Heart left ventricle (tissue), 13 donors: Measurements from ENCODE around the gene USP40.

Source experiments
- POLR2A ChIP-seq, 2 donors: fragments of 450-650 bp; IDR thresholded peaks; one replicate each; pipeline ENCODE4 v1.6.1; 2017; ENCODE audit warnings: antibody characterized with exemption in 2 of 2, mild to moderate bottlenecking in 2 of 2, moderate library complexity in 2 of 2
- TF ChIP-seq, protein P1 (sequence below), 12 donors: fragments of 200-600 bp; sonication (generic) in 4 of 12; IDR thresholded peaks; one replicate each; pipeline versions ENCODE4 v1.5.0 to v1.8.0; 2018 to 2022; ENCODE audit warnings: antibody characterized with exemption in 12 of 12, mild to moderate bottlenecking in 5 of 12
- donor health status: ischemic (EF 13 %, LVEDD 7.1; RV severe dilation, severe dysfunction).
- donor health status: DM: no; HTN: yes; CAD: no.
- donor health status: DM: no; HTN: no; CAD: no.
- donor health status: ischemic (EF 25% LVEDD 6.9; RV normal size, moderate dysfunction).
- donor health status: ischemic (EF 25% LVEDD 5.7; RV mildly dilated, moderate dysfunction).
- donor health status: ischemic (EF 35%, LVEDD 5.7; RV mildly dilated, moderate dysfunction).
- donor health status: nonischemic (EF 11% LVEDD 7.7; RV severe dilation, severe dysfunction).
- donor health status: DM: yes; HTN: yes; CAD: no.
- donor health status: PGD.
- donor health status: ischemic (EF 29% LVEDD 5.4; RV normal size, mild dysfunction).
- donor health status: nonischemic (EF 23%, LVEDD 6.1; RV moderate dilation, normal function).

DNA sequence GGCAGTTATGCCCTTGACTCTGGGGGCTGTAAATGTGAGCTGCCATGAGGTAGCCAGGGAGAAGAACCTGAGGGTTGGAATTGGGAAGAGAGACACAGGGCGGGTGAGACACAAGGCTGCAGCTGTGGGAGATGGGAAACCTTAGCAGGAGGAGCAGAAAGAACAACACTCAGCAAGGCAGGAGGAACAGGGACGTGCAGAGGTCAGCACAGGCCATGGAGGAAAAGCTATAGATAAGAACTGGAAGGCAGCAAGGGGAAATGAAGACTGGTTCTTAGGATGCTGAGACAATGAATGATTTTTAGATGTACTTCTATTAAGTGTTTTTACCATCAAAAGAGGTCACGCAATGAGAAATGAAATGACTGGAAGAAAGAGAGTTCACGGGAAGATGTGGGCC is 80.2 kb downstream of the USP40 start:
- TF ChIP-seq, protein P1, sequence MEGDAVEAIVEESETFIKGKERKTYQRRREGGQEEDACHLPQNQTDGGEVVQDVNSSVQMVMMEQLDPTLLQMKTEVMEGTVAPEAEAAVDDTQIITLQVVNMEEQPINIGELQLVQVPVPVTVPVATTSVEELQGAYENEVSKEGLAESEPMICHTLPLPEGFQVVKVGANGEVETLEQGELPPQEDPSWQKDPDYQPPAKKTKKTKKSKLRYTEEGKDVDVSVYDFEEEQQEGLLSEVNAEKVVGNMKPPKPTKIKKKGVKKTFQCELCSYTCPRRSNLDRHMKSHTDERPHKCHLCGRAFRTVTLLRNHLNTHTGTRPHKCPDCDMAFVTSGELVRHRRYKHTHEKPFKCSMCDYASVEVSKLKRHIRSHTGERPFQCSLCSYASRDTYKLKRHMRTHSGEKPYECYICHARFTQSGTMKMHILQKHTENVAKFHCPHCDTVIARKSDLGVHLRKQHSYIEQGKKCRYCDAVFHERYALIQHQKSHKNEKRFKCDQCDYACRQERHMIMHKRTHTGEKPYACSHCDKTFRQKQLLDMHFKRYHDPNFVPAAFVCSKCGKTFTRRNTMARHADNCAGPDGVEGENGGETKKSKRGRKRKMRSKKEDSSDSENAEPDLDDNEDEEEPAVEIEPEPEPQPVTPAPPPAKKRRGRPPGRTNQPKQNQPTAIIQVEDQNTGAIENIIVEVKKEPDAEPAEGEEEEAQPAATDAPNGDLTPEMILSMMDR (IDR thresholded peaks at IDR 0.05): no peak
- no peak for TF ChIP-seq POLR2A (IDR thresholded peaks at IDR 0.05)
